Esophagus squamous epithelium (tissue), 5 donors: ENCODE data around the gene DUSP28. TPM values are rescaled to one million over a fixed set of nuclear protein-coding genes. Genes with fewer than 3 reads are reported as not detected.

Experiments used
- DNase-seq: peaks from one replicate; lab custom pipeline; 2025; lab: John Stamatoyannopoulos, UW
- H3K27ac ChIP-seq, 4 donors: fragments of 200-600 bp; sonication (generic); one replicate each; pipeline ENCODE4 v1.5.1; 2016 to 2019; ENCODE audit warnings: mild to moderate bottlenecking in 1 of 4
- H3K27me3 ChIP-seq, 4 donors: fragments of 200-600 bp; sonication (generic); 1 replicate in 3 of 4; 2 replicates in 1 of 4; pipeline versions ENCODE4 v1.5.1 to v1.6.0; 2017 to 2021; ENCODE audit warnings: antibody characterized with exemption in 1 of 4
- H3K36me3 ChIP-seq, 3 donors: fragments of 200-600 bp; sonication (generic); one replicate each; pipeline ENCODE4 v1.5.1; 2016 to 2019
- H3K4me1 ChIP-seq, 3 donors: fragments of 200-600 bp; sonication (generic); one replicate each; pipeline ENCODE4 v1.5.1; 2017 to 2019
- H3K4me3 ChIP-seq, 4 donors: fragments of 200-600 bp; sonication (generic); 1 replicate in 3 of 4; 2 replicates in 1 of 4; pipeline ENCODE4 v1.5.1; 2016 to 2019; ENCODE audit warnings: mild to moderate bottlenecking in 2 of 4, moderate library complexity in 1 of 4
- H3K9me3 ChIP-seq, 3 donors: fragments of 200-600 bp; sonication (generic); one replicate each; pipeline ENCODE4 v1.5.1; 2016 to 2019
- CTCF ChIP-seq, 6 experiments: fragments of 450-650 bp in 4 of 6; fragments of 200-600 bp in 2 of 6; sonication (generic) in 2 of 6; IDR thresholded peaks; one replicate each; pipeline ENCODE4 v1.5.1; 2016 to 2019; ENCODE audit warnings: antibody characterized with exemption in 6 of 6, mild to moderate bottlenecking in 4 of 6, moderate library complexity in 4 of 6
- POLR2A ChIP-seq, 4 donors: fragments of 450-650 bp; IDR thresholded peaks; one replicate each; pipeline ENCODE4 v1.6.1; 2017; ENCODE audit warnings: antibody characterized with exemption in 4 of 4, mild to moderate bottlenecking in 4 of 4, moderate library complexity in 3 of 4
- WGBS, 2 donors: methylation state at CpG; one replicate each; pipeline ENCODE4 v1.1.5; 2018; 5-methylcytosine and 5-hydroxymethylcytosine counted together
- intact Hi-C: fragments of 100-400 bp; cut with DNase I; formaldehyde crosslinking; loops from one replicate; pipeline ENCODE4 v1.15.0; 2022
- total RNA-seq, 4 donors: library from RNA; depleted of rRNA; stranded (reverse); fragments of >200 nt; gene quantifications; one replicate each; pipeline ENCODE4 v1.1.0, GENCODE V29; 2016
- donor health status: DM: yes; HTN: yes; CAD: no.

The DUSP28 gene
- total RNA-seq, 4 donors from 2014 or later: 2.0 to 10.5 (median 5.3) TPM

- no peak for DNase-seq
- Histone ChIP-seq H3K4me1 (peaks cover 19 to 53% (median 24%) of the 10 kb centered on the region in 3 donors), H3K36me3 (peaks cover 0 to 60% (median 0%) of the 10 kb centered on the region in 3 donors), H3K4me3 (no peak overlapping the region), H3K9me3 (no peaks in the 10 kb centered on the region), H3K27ac (no peak overlapping the region), H3K27me3 (no peaks in the 10 kb centered on the region)
- TF ChIP-seq POLR2A (IDR thresholded peaks at IDR 0.05): no peak
- TF ChIP-seq CTCF (IDR thresholded peaks at IDR 0.05): no peak
- WGBS, 2 donors: 69 to 83% methylated on average over 4 of the region's 16 CpGs
- intact Hi-C loops: no loop called here
Observed at GRCh38 chr2:240589850-240590525, 29.8 kb downstream of the DUSP28 start.

GRCh38 chr2:240590681-240591111 is 30.5 kb downstream of the DUSP28 start:
- H3K36me3 ChIP-seq: peaks cover 0 to 67% (median 0%) of the 10 kb centered on the region in 3 donors
- intact Hi-C loops: no loop called here
- 93 to 95% methylated on average over 3 to 16 of the region's 21 CpGs for WGBS, 2 donors
- no peaks in the 10 kb centered on the region for H3K9me3 ChIP-seq
- no peak for DNase-seq
- peaks cover 15 to 53% (median 17%) of the 10 kb centered on the region in 3 donors for H3K4me1 ChIP-seq
- no peaks in the 10 kb centered on the region for H3K27me3 ChIP-seq
- H3K27ac ChIP-seq: no peak overlapping the region
- TF ChIP-seq CTCF (IDR thresholded peaks at IDR 0.05) (no peak), POLR2A (IDR thresholded peaks at IDR 0.05) (no peak)
- H3K4me3 ChIP-seq: no peak overlapping the region

- H3K9me3 ChIP-seq: no peaks in the 10 kb centered on the region
- intact Hi-C loops: no loop called here
- WGBS, 2 donors: 94 to 98% methylated on average over 2 to 6 of the region's 6 CpGs
- no peaks in the 10 kb centered on the region for H3K27me3 ChIP-seq
- peaks cover 0 to 72% (median 0%) of the 10 kb centered on the region in 3 donors for H3K36me3 ChIP-seq
- no peak overlapping the region for H3K27ac ChIP-seq
- DNase-seq: no peak
- TF ChIP-seq POLR2A (IDR thresholded peaks at IDR 0.05) (no peak), CTCF (IDR thresholded peaks at IDR 0.05) (no peak)
- peaks cover 16 to 57% (median 20%) of the 10 kb centered on the region in 3 donors for H3K4me1 ChIP-seq
- H3K4me3 ChIP-seq: no peak overlapping the region
Observed at GRCh38 chr2:240591226-240591625, 31.1 kb downstream of the DUSP28 start.

GRCh38 chr2:240591784-240592183 is 31.6 kb downstream of the DUSP28 start:
- H3K9me3 ChIP-seq: no peaks in the 10 kb centered on the region
- 94 to 95% methylated on average over 10 to 11 of the region's 13 CpGs for WGBS, 2 donors
- intact Hi-C loops: no loop called here
- H3K4me1 ChIP-seq: peaks cover 16 to 61% (median 20%) of the 10 kb centered on the region in 3 donors
- no peak for TF ChIP-seq CTCF (IDR thresholded peaks at IDR 0.05)
- TF ChIP-seq POLR2A (IDR thresholded peaks at IDR 0.05): no peak
- no peak for DNase-seq
- H3K36me3 ChIP-seq: peaks cover 0 to 78% (median 0%) of the 10 kb centered on the region in 3 donors
- no peak overlapping the region for H3K4me3 ChIP-seq
- no peak overlapping the region for H3K27ac ChIP-seq
- no peaks in the 10 kb centered on the region for H3K27me3 ChIP-seq

GRCh38 chr2:240593026-240593702 is 33.0 kb downstream of the DUSP28 start:
- H3K4me3 ChIP-seq: no peak overlapping the region
- no peak for TF ChIP-seq CTCF (IDR thresholded peaks at IDR 0.05)
- TF ChIP-seq POLR2A (IDR thresholded peaks at IDR 0.05): no peak
- 90 to 93% methylated on average over 6 to 11 of the region's 20 CpGs for WGBS, 2 donors
- peaks cover 5 to 47% (median 10%) of the 10 kb centered on the region in 3 donors for H3K4me1 ChIP-seq
- H3K9me3 ChIP-seq: no peaks in the 10 kb centered on the region
- DNase-seq: no peak
- H3K27me3 ChIP-seq: no peaks in the 10 kb centered on the region
- intact Hi-C loops: no loop called here
- peaks cover 5 to 92% (median 10%) of the 10 kb centered on the region in 3 donors for H3K36me3 ChIP-seq
- no peak overlapping the region for H3K27ac ChIP-seq
